Mesothelial cell of epicardium (in vitro differentiated cells): ENCODE data around the gene CLPTM1L. TPM values are rescaled to one million over a fixed set of nuclear protein-coding genes. Genes with fewer than 3 reads are reported as not detected.

Source experiments
- DNase-seq, 2 experiments: peaks; one replicate each; pipeline ENCODE4 v3.0.0; 2021; ENCODE audit warnings: low spot score in 2 of 2; ENCODE audit not compliant: unreplicated experiment in 2 of 2
- H3K27ac Mint-ChIP-seq: 2 replicates; pipeline ENCODE4 v1.8.0; 2021; ENCODE audit warnings: mixed read lengths
- H3K27me3 Mint-ChIP-seq: 2 replicates; pipeline ENCODE4 v1.8.0; 2021; ENCODE audit warnings: low read depth, mixed read lengths
- H3K36me3 Mint-ChIP-seq: 2 replicates; pipeline ENCODE4 v1.8.0; 2021; ENCODE audit warnings: mixed read lengths
- H3K4me1 Mint-ChIP-seq: 2 replicates; pipeline ENCODE4 v1.8.0; 2021; ENCODE audit warnings: mixed read lengths
- H3K4me3 Mint-ChIP-seq: 2 replicates; pipeline ENCODE4 v1.8.0; 2021; ENCODE audit warnings: mild to moderate bottlenecking, moderate library complexity, mixed read lengths
- H3K9me3 Mint-ChIP-seq: 2 replicates; pipeline ENCODE4 v1.8.0; 2021; ENCODE audit warnings: mixed read lengths
- total RNA-seq: library from RNA; stranded (reverse); gene quantifications from 3 replicates; pipeline ENCODE4 v1.2.1, GENCODE V29; 2021
- TF ChIP-seq, protein P1 (sequence below): fragments of 200-600 bp; sonication (generic); IDR thresholded peaks from one replicate; pipeline ENCODE4 v1.5.0; 2021; ENCODE audit warnings: antibody characterized with exemption; ENCODE audit not compliant: unreplicated experiment

The CLPTM1L gene
- total RNA-seq, 1 donor from 2014 or later, result 83.7 TPM

DNA sequence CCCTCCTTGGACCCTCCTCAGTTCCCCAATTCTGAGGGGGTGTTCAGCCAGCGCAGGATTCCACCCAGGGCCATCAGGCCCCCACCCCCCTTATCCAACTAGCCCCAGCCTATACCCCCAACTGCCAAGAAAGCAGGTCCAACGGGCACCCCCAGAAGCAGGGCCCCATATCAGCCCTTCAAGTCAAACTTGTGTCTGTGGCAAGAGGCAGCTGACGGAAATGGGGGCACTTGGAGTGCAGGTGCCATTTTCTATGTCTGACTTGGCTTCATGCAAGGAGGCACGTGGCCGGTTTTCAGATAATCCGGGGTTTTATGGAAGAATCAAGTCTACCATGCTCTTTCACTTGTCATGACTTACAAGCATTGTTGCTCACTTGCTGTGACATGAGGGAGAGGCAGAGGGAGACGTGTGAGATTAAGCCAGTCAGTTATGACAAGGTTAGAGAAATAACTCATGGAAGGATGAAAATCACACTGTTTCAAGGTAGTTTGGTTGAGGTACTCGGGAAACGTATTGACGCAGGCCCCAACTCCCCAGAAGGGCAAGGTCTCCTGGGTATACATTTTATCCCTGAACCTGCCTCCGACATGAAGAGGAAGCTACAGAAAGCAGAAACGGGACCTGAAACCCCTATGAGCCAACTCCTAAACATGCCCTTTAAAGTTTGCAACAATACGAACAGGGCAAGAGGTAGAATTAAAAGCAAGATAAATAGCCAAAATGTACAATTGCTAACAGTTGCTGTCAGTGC lies 26.5 kb upstream of the CLPTM1L start:
- H3K27me3 Mint-ChIP-seq, result peaks cover 85% of the 10 kb centered on the region
- no peaks in the 10 kb centered on the region for H3K36me3 Mint-ChIP-seq
- TF ChIP-seq, protein P1, sequence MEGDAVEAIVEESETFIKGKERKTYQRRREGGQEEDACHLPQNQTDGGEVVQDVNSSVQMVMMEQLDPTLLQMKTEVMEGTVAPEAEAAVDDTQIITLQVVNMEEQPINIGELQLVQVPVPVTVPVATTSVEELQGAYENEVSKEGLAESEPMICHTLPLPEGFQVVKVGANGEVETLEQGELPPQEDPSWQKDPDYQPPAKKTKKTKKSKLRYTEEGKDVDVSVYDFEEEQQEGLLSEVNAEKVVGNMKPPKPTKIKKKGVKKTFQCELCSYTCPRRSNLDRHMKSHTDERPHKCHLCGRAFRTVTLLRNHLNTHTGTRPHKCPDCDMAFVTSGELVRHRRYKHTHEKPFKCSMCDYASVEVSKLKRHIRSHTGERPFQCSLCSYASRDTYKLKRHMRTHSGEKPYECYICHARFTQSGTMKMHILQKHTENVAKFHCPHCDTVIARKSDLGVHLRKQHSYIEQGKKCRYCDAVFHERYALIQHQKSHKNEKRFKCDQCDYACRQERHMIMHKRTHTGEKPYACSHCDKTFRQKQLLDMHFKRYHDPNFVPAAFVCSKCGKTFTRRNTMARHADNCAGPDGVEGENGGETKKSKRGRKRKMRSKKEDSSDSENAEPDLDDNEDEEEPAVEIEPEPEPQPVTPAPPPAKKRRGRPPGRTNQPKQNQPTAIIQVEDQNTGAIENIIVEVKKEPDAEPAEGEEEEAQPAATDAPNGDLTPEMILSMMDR, result no peak
- no peak overlapping the region for H3K4me3 Mint-ChIP-seq
- no peak overlapping the region for H3K27ac Mint-ChIP-seq
- H3K9me3 Mint-ChIP-seq, result no peaks in the 10 kb centered on the region
- no peaks in the 10 kb centered on the region for H3K4me1 Mint-ChIP-seq
- no peak for DNase-seq

DNA sequence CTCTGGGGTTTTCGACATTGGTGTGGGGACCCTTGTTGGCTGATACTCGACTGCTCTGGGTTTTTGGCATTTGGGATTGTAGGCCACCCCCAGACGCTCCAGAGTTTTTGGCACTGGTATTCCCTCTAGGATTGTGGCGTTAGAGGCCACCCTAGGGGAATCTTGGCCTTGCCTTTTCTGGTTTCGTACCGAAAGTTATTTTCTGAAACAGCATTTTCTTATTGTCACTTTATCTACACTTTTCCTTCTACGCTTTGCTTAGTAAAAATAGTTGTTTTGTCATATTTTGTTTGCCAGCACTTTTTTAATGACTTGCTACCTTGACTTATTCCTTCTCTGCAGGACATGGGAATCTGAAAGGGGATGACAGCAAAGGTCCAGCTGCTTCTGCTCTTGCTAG lies 25.1 kb upstream of the CLPTM1L start:
- Mint-ChIP-seq H3K27me3 (peaks cover 84% of the 10 kb centered on the region), H3K4me3 (no peak overlapping the region), H3K27ac (no peak overlapping the region), H3K4me1 (no peaks in the 10 kb centered on the region), H3K9me3 (no peaks in the 10 kb centered on the region), H3K36me3 (no peaks in the 10 kb centered on the region)
- TF ChIP-seq, protein P1, result no peak
- no peak for DNase-seq

GRCh38 chr5:1368756-1369155 lies 23.9 kb upstream of the CLPTM1L start:
- TF ChIP-seq, protein P1, result no peak
- H3K4me1 Mint-ChIP-seq, result no peaks in the 10 kb centered on the region
- H3K27ac Mint-ChIP-seq, result no peak overlapping the region
- no peak for DNase-seq
- no peak overlapping the region for H3K4me3 Mint-ChIP-seq
- H3K27me3 Mint-ChIP-seq, result peaks cover 88% of the 10 kb centered on the region
- H3K36me3 Mint-ChIP-seq, result no peaks in the 10 kb centered on the region
- H3K9me3 Mint-ChIP-seq, result no peaks in the 10 kb centered on the region

DNA sequence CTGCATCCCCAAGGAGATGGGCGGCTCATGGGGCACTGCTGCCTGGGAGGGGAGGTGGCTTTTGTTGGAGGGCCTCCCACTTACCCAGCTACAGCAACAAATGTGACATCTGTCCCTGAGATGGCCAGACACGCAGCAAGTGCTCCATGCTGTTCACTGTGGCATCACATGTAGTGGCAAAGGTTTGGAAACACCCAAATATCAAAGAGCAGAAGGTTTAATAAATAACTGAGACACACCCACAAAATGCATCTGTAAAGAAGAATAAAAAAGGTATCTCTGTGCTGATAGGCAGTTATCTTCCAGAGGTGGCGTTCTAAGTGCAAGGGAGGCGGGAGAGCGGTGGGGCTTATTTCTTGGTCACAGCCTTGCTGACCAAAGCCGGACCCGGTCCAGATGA lies 23.3 kb upstream of the CLPTM1L start:
- no peaks in the 10 kb centered on the region for H3K9me3 Mint-ChIP-seq
- DNase-seq, result no peak
- no peaks in the 10 kb centered on the region for H3K4me1 Mint-ChIP-seq
- H3K4me3 Mint-ChIP-seq, result no peak overlapping the region
- no peaks in the 10 kb centered on the region for H3K36me3 Mint-ChIP-seq
- no peak overlapping the region for H3K27ac Mint-ChIP-seq
- peaks cover 92% of the 10 kb centered on the region for H3K27me3 Mint-ChIP-seq
- TF ChIP-seq, protein P1, result no peak

- TF ChIP-seq, protein P1, result no peak
- no peaks in the 10 kb centered on the region for H3K9me3 Mint-ChIP-seq
- H3K4me1 Mint-ChIP-seq, result no peaks in the 10 kb centered on the region
- H3K4me3 Mint-ChIP-seq, result no peak overlapping the region
- no peak for DNase-seq
- peaks cover 89% of the 10 kb centered on the region for H3K27me3 Mint-ChIP-seq
- H3K27ac Mint-ChIP-seq, result no peak overlapping the region
- H3K36me3 Mint-ChIP-seq, result no peaks in the 10 kb centered on the region
Measured at GRCh38 chr5:1367149-1367548, 22.2 kb upstream of the CLPTM1L start.
